Thyroid gland (tissue), 4 donors: ENCODE measurements around the gene ST3GAL4. TPM values are rescaled to one million over a fixed set of nuclear protein-coding genes. Genes with fewer than 3 reads are reported as not detected.
A peak's percentile ranks its signal among the peaks of the same experiment; 100 is the strongest.

Experiments used
- DNase-seq, 2 donors: peaks; one replicate each; pipeline ENCODE4 v3.0.0-alpha.2; 2019
- H3K27ac ChIP-seq, 3 donors: fragments of 200-600 bp; sonication (generic); 1 replicate in 2 of 3; 2 replicates in 1 of 3; pipeline ENCODE4 v1.5.1; 2016 to 2019; ENCODE audit warnings: mild to moderate bottlenecking in 1 of 3, moderate library complexity in 1 of 3
- H3K27me3 ChIP-seq: fragments of 200-600 bp; sonication (generic); one replicate; pipeline ENCODE4 v1.5.1; 2019
- H3K36me3 ChIP-seq, 2 donors: fragments of 200-600 bp; sonication (generic); one replicate each; pipeline ENCODE4 v1.5.1; 2016 to 2019
- H3K4me1 ChIP-seq, 2 donors: fragments of 200-600 bp; sonication (generic); one replicate each; pipeline ENCODE4 v1.5.1; 2017 to 2019
- H3K4me3 ChIP-seq, 3 donors: fragments of 200-600 bp; sonication (generic); replicated peaks in 1 of 3; 1 replicate in 2 of 3; 2 replicates in 1 of 3; pipeline ENCODE4 v1.5.1; 2016; ENCODE audit warnings: mild to moderate bottlenecking in 1 of 3
- H3K9me3 ChIP-seq: fragments of 200-600 bp; sonication (generic); one replicate; pipeline ENCODE4 v1.5.1; 2017
- CTCF ChIP-seq, 6 experiments: fragments of 200-600 bp in 3 of 6; fragments of 450-650 bp in 3 of 6; sonication (generic) in 3 of 6; IDR thresholded peaks; one replicate each; pipeline ENCODE4 v1.5.1; 2016 to 2019; ENCODE audit warnings: antibody characterized with exemption in 6 of 6, mild to moderate bottlenecking in 2 of 6, inconsistent platforms in 1 of 6, moderate library complexity in 1 of 6
- POLR2A ChIP-seq, 2 donors: fragments of 450-650 bp; IDR thresholded peaks; one replicate each; pipeline ENCODE4 v1.6.1; 2017; ENCODE audit warnings: antibody characterized with exemption in 2 of 2, mild to moderate bottlenecking in 2 of 2, moderate library complexity in 1 of 2
- WGBS, 2 donors: methylation state at CpG; one replicate each; pipeline ENCODE4 v1.1.5; 2017; 5-methylcytosine and 5-hydroxymethylcytosine counted together
- intact Hi-C: fragments of 100-400 bp; cut with DNase I; formaldehyde crosslinking; loops from one replicate; pipeline ENCODE4 v1.15.1; 2023
- total RNA-seq, 4 donors: library from RNA; depleted of rRNA; stranded (reverse); fragments of >200 nt; gene quantifications; one replicate each; pipeline ENCODE4 v1.2.3, GENCODE V29; 2016

The ST3GAL4 gene
- total RNA-seq, 4 donors from 2014 or later: 5.3 to 33.9 (median 26.4) TPM

- TF ChIP-seq POLR2A (IDR thresholded peaks at IDR 0.05) (no peak), CTCF (IDR thresholded peaks at IDR 0.05) (no peak)
- H3K27ac ChIP-seq: peak overlapping the region; percentile 36 to 62 (median 52)
- peak overlapping the region; percentile 3 to 43 (median 39) for H3K4me3 ChIP-seq
- no peaks in the 10 kb centered on the region for H3K27me3 ChIP-seq
- 43 to 57% methylated on average over 12 to 13 of the region's 15 CpGs for WGBS, 2 donors
- H3K4me1 ChIP-seq: peaks cover 8 to 33% of the 10 kb centered on the region in 2 donors
- no peaks in the 10 kb centered on the region for H3K9me3 ChIP-seq
- DNase-seq: no peak
- H3K36me3 ChIP-seq: no peaks in the 10 kb centered on the region
- intact Hi-C loops: no loop called here
Observed at GRCh38 chr11:126354631-126355323, 709 bp upstream of the ST3GAL4 start.

- intact Hi-C loops: no loop called here
- Histone ChIP-seq H3K4me1 (peaks cover 11 to 45% of the 10 kb centered on the region in 2 donors), H3K36me3 (no peaks in the 10 kb centered on the region), H3K4me3 (peak overlapping the region in 2 of 3 donors; percentile 12 to 43), H3K9me3 (no peaks in the 10 kb centered on the region), H3K27ac (peak overlapping the region; percentile 61 to 63 (median 62)), H3K27me3 (no peaks in the 10 kb centered on the region)
- TF ChIP-seq CTCF (IDR thresholded peaks at IDR 0.05) (no peak), POLR2A (IDR thresholded peaks at IDR 0.05) (no peak)
- WGBS, 2 donors: 19 to 50% methylated on average over 9 to 21 of the region's 46 CpGs
- DNase-seq: peak in 1 of 2 donors; percentile 26
Observed at GRCh38 chr11:126355926-126356897, 726 bp downstream of the ST3GAL4 start.

GRCh38 chr11:126357055-126357962 is 1.8 kb downstream of the ST3GAL4 start:
- no peak for DNase-seq
- 80 to 83% methylated on average over 16 to 17 of the region's 17 CpGs for WGBS, 2 donors
- Histone ChIP-seq H3K4me3 (no peak overlapping the region), H3K36me3 (no peaks in the 10 kb centered on the region), H3K27ac (peak overlapping the region; percentile 5 to 63 (median 62)), H3K4me1 (peaks cover 11 to 41% of the 10 kb centered on the region in 2 donors), H3K9me3 (no peaks in the 10 kb centered on the region), H3K27me3 (no peaks in the 10 kb centered on the region)
- intact Hi-C loops: no loop called here
- no peak for TF ChIP-seq POLR2A (IDR thresholded peaks at IDR 0.05)
- no peak for TF ChIP-seq CTCF (IDR thresholded peaks at IDR 0.05)

- no peak for DNase-seq
- Histone ChIP-seq H3K27ac (peak overlapping the region in 1 of 3 donors; percentile 62), H3K4me1 (peaks cover 11 to 41% of the 10 kb centered on the region in 2 donors)
Observed at GRCh38 chr11:126357969-126358762, 2.7 kb downstream of the ST3GAL4 start.

More at GRCh38 chr11:126357969-126358762, 2.7 kb downstream of the ST3GAL4 start:
- 82 to 87% methylated on average over 8 to 11 of the region's 18 CpGs for WGBS, 2 donors
- H3K4me3 ChIP-seq: no peak overlapping the region
- no peaks in the 10 kb centered on the region for H3K27me3 ChIP-seq
- intact Hi-C loops: no loop called here
- TF ChIP-seq POLR2A (IDR thresholded peaks at IDR 0.05) (no peak), CTCF (IDR thresholded peaks at IDR 0.05) (no peak)
- no peaks in the 10 kb centered on the region for H3K36me3 ChIP-seq
- no peaks in the 10 kb centered on the region for H3K9me3 ChIP-seq
